CD4-positive, alpha-beta T cell treated with Interleukin-6 for 4 hours (primary cell): ENCODE data around the gene RND3.

Experiments used
- DNase-seq: peaks from one replicate; pipeline ENCODE4 v3.0.0-alpha.2; 2020; ENCODE audit warnings: mixed read lengths

Gene RND3

GRCh38 chr2:150474326-150475074, 13.0 kb downstream of the RND3 start:
- DNase-seq = no peak

DNA sequence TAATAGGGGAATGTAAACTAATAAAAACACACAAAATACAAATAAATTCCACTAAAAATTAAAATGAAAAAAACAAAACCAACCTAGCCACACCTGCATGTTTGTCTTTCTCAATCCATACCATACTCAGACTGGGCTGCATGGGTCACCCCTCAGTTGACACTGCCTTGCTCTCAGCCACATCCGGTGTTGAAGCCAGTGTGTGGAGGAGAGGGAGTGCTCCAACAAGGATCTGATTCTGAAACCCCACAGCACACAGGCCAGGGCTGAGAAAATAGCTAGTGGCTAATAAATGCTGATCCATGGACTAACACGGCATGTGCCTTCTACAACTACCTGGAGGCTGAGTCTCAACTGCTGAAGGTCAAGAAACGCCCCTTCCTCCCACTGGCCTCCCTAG, 13.7 kb downstream of the RND3 start:
- DNase-seq = no peak

DNA sequence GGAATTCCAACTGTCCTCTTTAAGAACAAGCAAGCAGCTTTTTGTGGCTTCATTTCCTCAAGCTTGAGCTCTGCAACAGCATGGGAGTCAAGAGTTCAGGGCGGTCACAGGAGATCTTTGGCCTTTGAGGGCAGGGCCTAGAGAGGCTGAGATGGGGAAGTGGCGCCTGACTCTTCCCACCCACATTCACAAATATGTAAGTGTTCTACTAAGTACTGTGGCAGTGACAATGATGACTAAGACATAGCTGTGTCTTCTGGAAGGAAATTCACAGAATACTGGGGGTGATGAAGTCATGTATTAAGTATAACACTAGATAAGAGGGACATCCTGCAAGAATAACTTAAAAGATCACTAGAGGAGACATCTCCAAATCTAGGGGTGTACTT, 15.0 kb downstream of the RND3 start:
- DNase-seq = no peak

GRCh38 chr2:150471813-150472510, 15.5 kb downstream of the RND3 start:
- DNase-seq = no peak

- DNase-seq = no peak
These were observed 17.0 kb downstream of the RND3 start for GRCh38 chr2:150470435-150470834.

DNA sequence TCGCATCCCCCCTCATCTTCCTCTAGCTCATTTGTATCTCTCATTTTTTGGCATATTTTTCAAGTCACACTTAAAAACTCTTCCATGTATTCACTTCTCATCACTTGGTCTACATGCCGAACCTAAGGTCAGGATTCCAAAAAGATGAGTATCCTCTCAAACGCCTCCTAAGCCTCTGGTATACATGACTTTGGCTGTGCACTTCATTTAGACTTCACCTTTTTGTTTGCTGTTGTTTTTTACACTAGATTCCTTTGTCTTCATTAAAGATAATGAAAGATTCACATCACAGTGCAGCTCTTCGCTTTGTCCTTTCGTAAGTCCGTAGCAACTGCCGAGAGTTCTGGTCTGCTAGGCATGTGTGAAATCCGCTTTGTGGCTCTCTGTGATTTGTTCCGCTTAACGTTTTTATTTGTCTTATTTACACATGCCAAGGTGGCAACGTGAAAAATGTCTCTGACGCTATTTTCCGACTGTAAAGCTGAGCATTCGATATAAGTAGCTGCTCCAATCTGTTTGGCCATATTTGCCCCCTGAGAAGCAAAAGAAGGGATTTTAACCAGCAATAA, 17.7 kb downstream of the RND3 start:
- no peak for DNase-seq

- no peak for DNase-seq
These were observed 19.0 kb downstream of the RND3 start for GRCh38 chr2:150468350-150468960.

DNA sequence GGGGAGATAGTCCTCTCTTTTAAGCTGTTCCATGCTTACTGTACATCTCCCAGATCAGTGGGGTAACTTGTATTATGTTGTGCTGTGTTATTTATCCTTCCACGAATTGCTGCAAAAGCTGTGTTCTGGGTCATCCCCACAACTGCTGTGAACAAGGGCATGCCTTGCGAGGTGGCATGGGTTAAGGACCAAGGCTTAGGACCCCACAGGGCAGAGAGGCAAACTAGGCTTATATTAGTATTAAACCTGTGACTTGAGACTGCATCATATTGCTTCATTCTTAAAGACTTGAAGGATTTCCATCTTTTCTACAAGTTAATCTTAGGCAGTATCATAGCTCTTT, 19.9 kb downstream of the RND3 start:
- no peak for DNase-seq

DNA sequence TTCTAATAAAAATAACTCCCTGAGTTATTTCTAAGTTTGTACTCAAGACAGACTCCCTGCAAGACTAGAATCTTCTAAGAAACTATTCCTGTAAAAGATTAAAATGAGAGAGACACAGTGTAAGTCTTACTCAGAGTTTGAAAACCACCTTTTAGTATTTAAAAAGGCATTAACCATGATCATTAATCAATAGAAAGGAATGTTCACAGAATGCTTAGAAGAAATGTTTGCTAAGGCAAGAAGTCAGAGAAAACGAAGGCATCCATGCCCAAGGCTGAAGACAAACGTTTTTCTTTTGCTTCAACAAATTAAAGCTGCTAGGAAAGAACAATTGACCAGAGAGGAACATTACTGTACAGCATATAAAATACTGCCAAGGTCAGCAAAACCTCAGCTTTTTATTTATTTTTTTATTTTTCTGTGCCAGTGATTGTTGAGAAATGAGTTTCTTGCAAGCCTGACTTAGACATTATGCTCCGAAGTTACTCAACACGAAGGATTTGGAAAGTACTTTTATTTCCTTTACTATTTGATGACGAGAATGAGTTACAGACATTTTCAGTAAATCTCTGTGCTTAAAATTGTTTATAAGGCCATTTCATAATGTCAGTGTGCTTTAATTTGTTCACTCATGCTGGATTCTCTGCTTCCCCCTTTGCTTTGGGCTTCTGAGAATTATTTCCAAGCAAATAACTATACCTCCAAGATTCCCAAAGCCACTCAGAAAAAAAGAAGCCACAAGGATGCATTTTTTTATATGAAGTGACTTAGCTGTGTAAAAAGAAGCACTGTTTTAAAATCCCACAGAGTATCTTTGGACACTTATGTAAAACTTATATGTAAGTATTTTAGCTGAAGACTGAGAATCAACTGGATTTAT, 20.5 kb downstream of the RND3 start:
- DNase-seq = no peak

DNA sequence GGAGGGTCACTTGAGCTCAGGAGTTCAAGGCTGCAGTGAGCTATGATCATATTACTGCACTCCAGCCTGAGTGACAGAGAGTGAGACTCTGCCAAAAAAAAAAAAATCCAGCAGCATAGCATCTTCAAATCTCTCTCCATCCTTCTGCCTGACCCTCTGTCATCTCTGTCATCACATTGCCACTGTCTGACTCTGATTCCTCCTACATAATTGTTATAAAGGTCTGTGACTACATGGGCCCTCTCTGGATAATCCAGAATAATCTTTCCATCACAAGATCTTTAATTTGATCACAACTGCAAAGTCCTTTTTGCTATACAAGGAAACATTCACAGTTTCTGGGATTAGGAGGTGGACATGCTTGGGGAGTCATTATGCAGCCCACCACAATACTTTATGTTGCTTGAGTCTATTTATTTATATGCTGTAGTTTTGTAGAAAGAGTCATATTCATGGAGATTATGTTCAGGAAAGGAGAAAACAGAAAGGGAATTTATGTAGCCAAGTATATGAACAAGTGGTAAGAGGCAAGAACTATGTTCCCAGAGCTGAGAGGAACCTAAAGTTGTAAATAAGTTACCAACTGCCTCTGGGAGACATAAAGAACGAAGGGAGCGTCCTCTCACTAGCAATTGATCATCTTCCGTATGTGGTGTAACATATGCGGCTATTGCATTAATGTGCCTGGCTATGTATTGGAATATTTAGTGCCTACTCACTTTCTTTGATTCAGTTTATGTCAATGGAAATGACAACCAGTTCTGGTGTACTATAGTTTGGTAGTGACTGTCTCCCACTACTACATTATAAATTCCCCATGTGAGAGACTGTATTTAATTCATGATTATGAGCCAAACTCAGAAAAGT, 21.5 kb downstream of the RND3 start:
- DNase-seq = no peak

- no peak for DNase-seq
These were observed 22.5 kb downstream of the RND3 start for GRCh38 chr2:150464986-150465385.

DNA sequence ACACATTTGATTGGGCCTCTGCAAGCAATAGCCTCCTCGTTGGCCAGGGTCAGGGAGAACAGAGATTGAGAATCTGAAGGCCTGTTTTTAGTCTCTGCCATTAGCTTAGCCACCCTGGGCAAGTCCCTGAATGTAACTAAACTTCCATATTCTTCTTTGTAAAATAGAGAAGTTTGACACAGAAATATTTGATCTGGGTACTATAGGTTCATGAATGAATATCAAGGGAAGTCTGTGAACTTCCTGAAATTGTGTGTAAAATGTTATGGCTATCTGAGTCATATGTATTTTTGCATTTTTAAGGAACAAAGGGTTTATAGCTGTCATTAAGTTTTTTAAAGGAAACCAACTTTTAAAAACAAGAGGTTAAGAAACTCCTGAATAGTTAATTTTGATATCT, 23.2 kb downstream of the RND3 start:
- DNase-seq = no peak

DNA sequence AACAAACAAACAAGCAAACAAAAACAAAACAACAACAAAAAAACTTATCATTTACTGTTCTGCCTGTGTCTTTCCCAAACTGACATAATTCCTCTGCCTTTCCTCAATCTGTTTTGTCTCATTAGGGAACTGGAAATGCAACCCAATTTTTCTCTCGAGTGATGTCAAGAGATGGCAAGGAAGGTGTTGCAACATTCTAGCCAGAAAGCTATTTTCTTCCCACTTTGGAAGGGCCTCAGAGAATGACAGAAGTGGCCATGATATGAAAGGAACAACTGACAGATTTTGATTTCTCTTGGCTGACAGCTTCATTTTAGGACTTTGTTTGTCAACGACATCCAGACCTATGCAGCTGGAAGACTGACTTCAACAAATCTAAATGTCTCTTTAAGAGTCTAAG, 24.7 kb downstream of the RND3 start:
- DNase-seq = no peak

DNA sequence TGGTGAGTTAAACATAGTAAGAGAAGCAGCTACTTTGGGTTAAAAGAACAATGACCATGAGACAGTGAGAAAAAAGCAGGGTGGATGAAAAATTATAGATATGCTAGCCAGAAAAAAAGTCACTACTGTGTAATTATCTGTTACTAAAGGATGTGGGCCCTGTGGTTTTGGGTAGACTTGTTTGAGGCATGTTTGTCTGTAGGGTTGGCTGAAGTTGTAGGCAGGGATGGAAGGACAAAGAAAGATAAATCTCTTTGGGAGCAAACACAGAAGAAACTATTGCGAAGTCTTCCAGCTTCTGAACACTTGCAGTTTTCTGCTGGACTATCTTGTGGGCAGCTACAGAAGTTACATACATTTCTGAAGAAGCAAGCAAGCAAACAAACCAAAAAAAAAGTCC, 28.2 kb downstream of the RND3 start:
- DNase-seq = no peak

DNA sequence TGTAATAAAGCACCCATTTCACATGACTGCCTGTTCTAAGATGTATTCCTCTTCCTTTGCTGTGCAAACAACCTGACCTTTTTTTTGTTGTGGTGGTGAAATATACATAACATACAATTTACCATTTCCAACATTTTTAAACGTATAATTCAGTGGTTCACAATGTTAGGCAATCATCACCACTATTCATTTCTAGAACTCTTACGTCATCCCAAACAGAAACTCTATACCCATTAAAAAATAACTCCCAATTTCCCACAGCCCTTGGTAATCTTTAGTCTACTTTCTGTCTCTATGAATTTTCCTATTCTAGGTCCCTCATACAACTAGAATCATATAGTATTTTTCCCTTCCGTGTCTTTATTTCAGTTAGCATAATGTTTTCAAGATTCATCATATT, 36.7 kb downstream of the RND3 start:
- no peak for DNase-seq

GRCh38 chr2:150449856-150450255, 37.6 kb downstream of the RND3 start:
- no peak for DNase-seq

DNA sequence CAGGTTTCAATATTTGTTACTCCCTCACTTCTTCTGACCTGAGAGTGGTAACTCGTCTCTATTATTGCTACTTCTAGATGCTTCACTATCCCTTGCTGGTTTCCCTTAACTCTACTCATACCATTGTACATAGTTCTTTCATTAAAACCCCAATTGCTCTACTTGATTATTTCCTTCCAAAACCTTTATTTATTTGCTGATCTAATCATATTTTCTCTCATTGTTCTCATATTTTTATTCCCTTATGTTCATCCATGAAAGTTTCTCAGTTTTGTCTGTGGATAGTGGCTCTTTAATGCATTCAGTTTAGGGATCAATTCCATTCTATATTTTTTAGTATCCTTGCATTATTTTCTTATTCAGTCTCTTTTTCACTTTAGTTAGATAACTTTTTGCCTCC, 42.1 kb downstream of the RND3 start:
- DNase-seq = no peak

GRCh38 chr2:150442484-150442883, 45.0 kb downstream of the RND3 start:
- no peak for DNase-seq

DNA sequence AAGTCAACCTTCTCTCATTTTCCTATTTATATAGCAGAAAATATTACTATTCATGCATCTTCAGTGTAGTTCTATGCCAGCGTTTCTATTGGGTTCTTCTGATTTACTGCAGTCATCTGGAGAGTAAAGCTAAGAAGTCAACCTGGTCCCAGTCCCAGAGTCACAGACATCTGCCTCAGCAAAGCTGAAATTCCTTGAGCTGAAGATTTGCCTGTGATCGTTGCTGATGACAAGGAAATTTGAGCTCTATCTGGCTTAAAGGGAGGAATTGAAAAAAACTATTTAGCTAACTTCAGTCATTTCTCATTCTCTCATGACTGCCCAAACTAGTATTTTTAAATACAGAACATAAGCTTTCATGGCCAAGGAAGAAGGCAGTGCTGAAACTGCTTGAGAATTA, 45.7 kb downstream of the RND3 start:
- DNase-seq = no peak

- no peak for DNase-seq
These were observed 46.2 kb downstream of the RND3 start for GRCh38 chr2:150441226-150441625.

DNA sequence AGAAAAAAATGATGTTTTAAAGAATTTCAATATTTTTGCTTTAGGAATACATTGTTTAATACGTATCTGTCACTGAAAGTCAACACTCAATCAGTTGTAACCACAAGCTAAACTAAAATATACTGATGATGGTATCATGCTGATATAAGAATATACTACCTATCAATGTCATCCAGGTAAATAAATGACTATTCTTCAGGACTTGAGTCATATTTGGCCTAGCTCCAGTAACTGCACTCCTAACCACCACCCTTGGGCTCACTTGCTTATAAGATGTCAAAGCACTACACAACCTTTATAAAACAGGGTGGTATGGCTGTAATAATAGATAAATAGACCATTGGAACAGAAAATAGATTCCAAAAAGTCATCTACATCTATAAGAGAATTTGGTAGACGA, 48.8 kb downstream of the RND3 start:
- DNase-seq = no peak

DNA sequence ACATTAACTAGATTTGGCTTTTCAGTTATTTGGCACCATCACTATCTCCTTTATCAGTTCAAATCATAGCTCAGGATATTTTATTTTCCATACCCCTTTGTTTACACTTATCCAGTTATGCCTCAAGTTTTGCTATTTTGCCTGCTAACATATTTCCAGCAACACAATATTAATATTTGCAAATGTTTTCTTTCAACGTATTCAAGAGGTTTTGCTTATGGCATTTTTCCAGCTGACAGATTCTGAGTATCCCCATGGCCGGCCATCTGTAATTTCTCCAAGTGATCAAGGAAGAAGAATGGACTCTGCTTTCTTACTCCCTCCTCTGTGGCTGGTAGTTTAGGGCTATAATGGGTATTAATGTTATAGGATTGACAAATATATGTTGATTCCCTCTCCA, 49.4 kb downstream of the RND3 start:
- no peak for DNase-seq
